ENCODE data around the gene PLEKHA7.

Gene PLEKHA7

DNA sequence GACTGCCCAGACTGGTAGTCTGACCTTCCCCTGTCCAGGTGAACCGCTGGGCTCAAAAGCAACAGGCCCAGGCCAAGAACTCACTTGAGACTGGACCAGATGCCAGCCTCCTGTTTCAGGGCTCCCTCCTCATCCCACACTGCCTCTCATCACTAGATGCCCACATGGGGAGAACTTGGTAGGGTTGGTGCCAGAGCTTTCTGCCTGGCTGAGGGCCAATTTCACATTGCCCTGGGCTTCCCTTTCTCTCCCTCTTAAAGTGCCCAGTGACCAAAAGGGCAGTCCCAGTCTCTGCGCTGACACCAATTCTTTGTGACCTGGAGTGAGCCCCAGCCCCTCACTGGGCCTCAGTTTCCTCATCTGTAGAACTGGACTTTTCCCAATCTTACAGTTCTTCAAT lies 234.1 kb downstream of the PLEKHA7 start:
- no peak overlapping the region for H3K27ac ChIP-seq
- TF ChIP-seq CTCF (IDR thresholded peaks at IDR 0.05) (no peak), ZFX (IDR thresholded peaks at IDR 0.05; ENCODE audit: borderline replicate concordance) (no peak)

DNA sequence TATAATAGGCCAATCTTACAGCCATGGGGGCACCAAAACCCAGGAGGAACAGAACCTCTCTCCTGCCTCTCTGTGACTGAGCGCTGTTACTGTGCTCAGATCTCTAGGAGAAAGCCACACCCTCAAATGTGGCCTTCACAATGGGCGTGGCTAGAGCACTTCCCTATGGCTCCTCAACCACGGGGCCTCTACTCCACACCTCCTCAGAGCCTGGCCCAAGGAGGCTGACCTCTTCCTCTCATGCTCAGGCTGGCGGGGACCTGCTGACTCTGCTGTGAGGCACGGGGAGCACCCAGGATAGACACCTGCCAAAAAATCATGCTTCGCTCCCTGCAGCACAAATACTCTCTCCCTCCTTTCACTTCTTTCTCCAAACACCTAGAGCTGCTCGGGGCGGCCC lies 234.8 kb downstream of the PLEKHA7 start:
- H3K27ac ChIP-seq, result no peak overlapping the region
- TF ChIP-seq CTCF (IDR thresholded peaks at IDR 0.05) (no peak), ZFX (IDR thresholded peaks at IDR 0.05; ENCODE audit: borderline replicate concordance) (no peak)

DNA sequence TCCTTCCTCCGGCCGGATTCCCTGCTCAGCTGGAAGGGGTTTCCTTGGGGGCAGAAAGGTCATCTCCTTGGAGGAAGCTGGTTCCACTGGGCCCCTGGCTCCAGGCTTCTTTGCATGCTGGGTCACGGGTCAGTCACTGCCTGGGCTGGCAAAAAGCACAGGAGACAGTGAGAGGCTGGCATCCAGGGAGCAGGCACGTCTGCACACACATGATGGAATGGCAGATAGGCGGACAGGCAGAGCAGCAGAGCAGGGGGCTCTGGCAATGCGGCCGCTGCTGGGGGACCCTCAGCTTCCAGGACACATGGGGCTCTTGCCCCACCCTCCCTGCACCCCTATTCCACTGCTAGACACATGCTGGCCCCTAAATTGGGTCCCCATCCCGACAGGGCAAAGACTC lies 235.3 kb downstream of the PLEKHA7 start:
- TF ChIP-seq CTCF (IDR thresholded peaks at IDR 0.05) (no peak), ZFX (IDR thresholded peaks at IDR 0.05; ENCODE audit: borderline replicate concordance) (no peak)

DNA sequence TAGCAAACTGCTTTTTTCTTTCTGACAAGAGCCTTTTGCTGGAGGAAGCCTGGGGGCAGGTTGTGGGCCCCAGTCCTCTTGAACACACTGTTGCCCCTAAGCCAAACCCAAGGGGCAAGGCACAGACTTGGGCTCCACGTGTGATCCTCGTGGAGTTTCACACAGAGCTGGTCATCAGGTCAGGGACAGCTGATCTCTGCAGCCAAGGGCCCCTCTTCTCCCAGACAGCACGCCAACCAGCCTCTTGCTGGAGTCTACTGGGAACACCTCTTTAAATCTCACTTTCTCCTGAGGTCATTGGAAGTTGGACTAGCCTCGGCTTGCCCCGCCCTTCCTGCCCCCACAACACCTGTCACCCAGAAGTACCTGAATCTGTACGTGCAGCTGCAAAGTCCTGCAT lies 235.9 kb downstream of the PLEKHA7 start:
- TF ChIP-seq ZFX (IDR thresholded peaks at IDR 0.05; ENCODE audit: borderline replicate concordance) (no peak), CTCF (IDR thresholded peaks at IDR 0.05) (no peak)
- no peak overlapping the region for H3K27ac ChIP-seq

More for the DNA sequence above, 235.3 kb downstream of the PLEKHA7 start:
- H3K27ac ChIP-seq, result no peak overlapping the region

GRCh38 chr11:16777613-16777975 lies 236.6 kb downstream of the PLEKHA7 start:
- H3K27ac ChIP-seq, result no peak overlapping the region
- no peak for TF ChIP-seq ZFX (IDR thresholded peaks at IDR 0.05; ENCODE audit: borderline replicate concordance)
- TF ChIP-seq CTCF (IDR thresholded peaks at IDR 0.05), result no peak

- TF ChIP-seq ZFX (IDR thresholded peaks at IDR 0.05; ENCODE audit: borderline replicate concordance), result no peak
- no peak for TF ChIP-seq CTCF (IDR thresholded peaks at IDR 0.05)
- no peak overlapping the region for H3K27ac ChIP-seq
These were observed 237.3 kb downstream of the PLEKHA7 start for GRCh38 chr11:16776711-16777612.

DNA sequence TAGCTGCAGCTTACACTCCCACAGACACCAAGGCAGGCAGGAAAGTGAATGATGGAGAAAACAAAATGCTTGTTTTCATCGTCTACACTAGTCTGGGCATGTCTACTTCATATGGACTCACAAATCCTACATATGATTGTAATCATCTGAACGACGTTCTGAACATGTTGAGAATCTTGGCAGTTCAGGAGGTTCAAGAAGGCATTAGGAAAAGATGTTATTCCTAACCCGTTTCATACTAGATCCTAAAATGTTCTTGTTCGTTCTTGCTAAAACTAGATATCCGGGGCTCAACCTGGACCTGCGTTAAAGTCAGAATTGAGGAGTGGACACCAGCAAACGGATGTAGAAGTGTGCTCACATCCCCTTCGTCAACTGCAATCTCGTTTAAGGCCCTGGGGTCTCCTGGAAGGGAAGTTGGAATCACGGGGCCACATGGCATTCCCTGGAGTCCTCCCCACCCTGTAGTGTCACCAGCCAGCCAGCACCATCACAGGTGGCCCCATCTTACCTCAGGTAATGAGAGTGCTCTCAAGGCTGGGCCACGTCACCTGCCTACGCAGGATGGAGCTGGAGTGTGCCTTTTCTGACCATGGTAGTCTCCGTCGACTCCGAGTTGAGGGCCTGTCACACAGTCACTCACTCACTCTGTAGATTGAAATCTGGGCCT lies 238.5 kb downstream of the PLEKHA7 start:
- TF ChIP-seq CTCF (IDR thresholded peaks at IDR 0.05) (no peak), ZFX (IDR thresholded peaks at IDR 0.05; ENCODE audit: borderline replicate concordance) (no peak)
- no peak overlapping the region for H3K27ac ChIP-seq
